A549 (cell line): Measurements from ENCODE around the gene NAA60.

Experiments
- CHD2 ChIP-seq: fragments of 150-350 bp; IDR thresholded peaks from 2 replicates; pipeline ENCODE4 v1.6.1; 2014; ENCODE audit warnings: low read length; ENCODE audit not compliant: partially characterized antibody
- CTCF ChIP-seq: fragments of >200 bp; sonication (Bioruptor Twin); formaldehyde crosslinking; IDR thresholded peaks from 3 replicates; pipeline ENCODE4 v1.5.1; 2016
- EP300 ChIP-seq, 2 experiments: fragments of >200 bp; sonication (Bioruptor Twin); formaldehyde crosslinking; IDR thresholded peaks; 2 replicates in 1 of 2; 3 replicates in 1 of 2; pipeline ENCODE4 v1.6.1; 2016 to 2017
- NPAS2 ChIP-seq: fragments of 250-450 bp; sonication (Bioruptor Pico); IDR thresholded peaks from 2 replicates; pipeline ENCODE4 v1.8.0; 2022; ENCODE audit warnings: mild to moderate bottlenecking, moderate library complexity, borderline replicate concordance
- PBX3 ChIP-seq: IDR thresholded peaks from 2 replicates; pipeline ENCODE4 v1.6.1; 2012
- POLR2A ChIP-seq: IDR thresholded peaks from 2 replicates; pipeline ENCODE4 v1.6.1; 2012; ENCODE audit warnings: mild to moderate bottlenecking, low read length
- RCOR1 ChIP-seq: fragments of 150-350 bp; IDR thresholded peaks from 2 replicates; pipeline ENCODE4 v1.6.1; 2014; ENCODE audit warnings: antibody characterized with exemption, low read length, low read depth
- RFX5 ChIP-seq: fragments of 450-650 bp; IDR thresholded peaks from 2 replicates; pipeline ENCODE4 v1.7.1; 2014; ENCODE audit warnings: antibody characterized with exemption, mild to moderate bottlenecking, moderate library complexity
- SREBF2 ChIP-seq: fragments of 450-650 bp; IDR thresholded peaks from 2 replicates; pipeline ENCODE4 v1.6.1; 2014; ENCODE audit warnings: mild to moderate bottlenecking, moderate library complexity
- TF ChIP-seq, protein P1 (sequence below): fragments of 150-350 bp; IDR thresholded peaks from 2 replicates; pipeline ENCODE4 v1.6.1; 2014; ENCODE audit warnings: low read depth, mild to moderate bottlenecking, low read length

DNA sequence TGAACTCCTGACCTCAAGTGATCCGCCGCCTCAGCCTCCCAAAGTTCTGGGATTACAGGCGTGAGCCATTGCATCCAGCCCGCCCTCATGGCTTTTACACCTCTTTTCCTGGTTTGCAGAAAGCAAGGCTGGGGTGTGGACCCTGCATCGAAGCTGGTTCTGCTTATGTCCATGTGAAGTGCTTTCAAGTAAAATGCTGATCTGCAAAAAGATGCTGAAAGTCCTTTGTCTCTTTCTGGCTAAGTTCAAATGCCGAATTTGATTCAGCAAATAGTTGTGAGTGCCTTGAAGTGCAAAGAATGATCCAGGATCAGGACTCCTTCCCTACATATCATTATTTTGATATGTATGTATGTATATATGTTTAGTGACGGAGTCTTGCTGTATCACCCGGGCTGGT lies 17.1 kb downstream of the NAA60 start:
- TF ChIP-seq, protein P1, sequence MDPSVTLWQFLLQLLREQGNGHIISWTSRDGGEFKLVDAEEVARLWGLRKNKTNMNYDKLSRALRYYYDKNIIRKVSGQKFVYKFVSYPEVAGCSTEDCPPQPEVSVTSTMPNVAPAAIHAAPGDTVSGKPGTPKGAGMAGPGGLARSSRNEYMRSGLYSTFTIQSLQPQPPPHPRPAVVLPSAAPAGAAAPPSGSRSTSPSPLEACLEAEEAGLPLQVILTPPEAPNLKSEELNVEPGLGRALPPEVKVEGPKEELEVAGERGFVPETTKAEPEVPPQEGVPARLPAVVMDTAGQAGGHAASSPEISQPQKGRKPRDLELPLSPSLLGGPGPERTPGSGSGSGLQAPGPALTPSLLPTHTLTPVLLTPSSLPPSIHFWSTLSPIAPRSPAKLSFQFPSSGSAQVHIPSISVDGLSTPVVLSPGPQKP = no peak
- TF ChIP-seq CTCF (no peak), SREBF2 (no peak), POLR2A (no peak), RFX5 (no peak), NPAS2 (CRISPR knock-in tag) (no peak), EP300 (IDR thresholded peaks at IDR 0.05) (no peak), PBX3 (no peak), RCOR1 (no peak), CHD2 (no peak)
